HCT116 (cell line): ENCODE results near the gene PARP14.

ENCODE experiments used
- JUND ChIP-seq: IDR thresholded peaks from 2 replicates; pipeline ENCODE4 v1.6.1; 2012
- POLR2A ChIP-seq: IDR thresholded peaks from 2 replicates; pipeline ENCODE4 v1.7.0; 2011; ENCODE audit warnings: borderline replicate concordance; ENCODE audit not compliant: insufficient read depth, insufficient read length; ENCODE audit errors: extremely low read depth
- YY1 ChIP-seq: IDR thresholded peaks from 2 replicates; pipeline ENCODE4 v1.6.1; 2011; ENCODE audit warnings: low read length, low read depth, moderate library complexity, mild to moderate bottlenecking; ENCODE audit not compliant: insufficient replicate concordance; ENCODE audit errors: extremely low read depth
- TF ChIP-seq, protein P1 (sequence below), 3 experiments: fragments of 200-600 bp in 1 of 3; sonication (generic) in 1 of 3; IDR thresholded peaks in 2 of 3; conservative IDR thresholded peaks in 1 of 3; 2 replicates each; pipeline ENCODE4 v1.5.1; 2012 to 2017; ENCODE audit warnings: low read depth in 2 of 3, low read length in 2 of 3, antibody characterized with exemption in 1 of 3, borderline replicate concordance in 1 of 3, control low read depth in 1 of 3, mild to moderate bottlenecking in 1 of 3, mixed read lengths in 1 of 3, mixed run types in 1 of 3, moderate library complexity in 1 of 3; ENCODE audit not compliant: insufficient read depth in 1 of 3

DNA sequence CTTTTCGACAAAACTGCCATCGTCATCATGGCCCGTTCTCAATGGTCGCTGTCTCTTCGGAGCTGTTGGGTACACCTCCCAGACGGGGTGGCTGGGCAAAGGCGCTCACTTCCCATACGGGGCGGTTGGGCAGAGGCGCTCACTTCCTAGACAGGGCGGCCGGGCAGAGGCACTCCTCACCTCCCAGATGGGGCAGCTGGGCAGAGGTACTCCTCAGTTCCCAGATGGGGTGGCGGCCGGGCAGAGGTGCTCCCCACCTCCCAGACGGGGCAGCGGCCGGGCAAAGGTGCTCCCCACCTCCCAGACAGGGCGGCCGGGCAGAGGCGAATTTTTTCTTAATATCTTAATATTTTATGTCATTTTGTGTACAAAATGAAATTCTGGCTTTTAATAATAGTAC, 44.5 kb downstream of the PARP14 start:
- no peak for TF ChIP-seq YY1
- TF ChIP-seq, protein P1, sequence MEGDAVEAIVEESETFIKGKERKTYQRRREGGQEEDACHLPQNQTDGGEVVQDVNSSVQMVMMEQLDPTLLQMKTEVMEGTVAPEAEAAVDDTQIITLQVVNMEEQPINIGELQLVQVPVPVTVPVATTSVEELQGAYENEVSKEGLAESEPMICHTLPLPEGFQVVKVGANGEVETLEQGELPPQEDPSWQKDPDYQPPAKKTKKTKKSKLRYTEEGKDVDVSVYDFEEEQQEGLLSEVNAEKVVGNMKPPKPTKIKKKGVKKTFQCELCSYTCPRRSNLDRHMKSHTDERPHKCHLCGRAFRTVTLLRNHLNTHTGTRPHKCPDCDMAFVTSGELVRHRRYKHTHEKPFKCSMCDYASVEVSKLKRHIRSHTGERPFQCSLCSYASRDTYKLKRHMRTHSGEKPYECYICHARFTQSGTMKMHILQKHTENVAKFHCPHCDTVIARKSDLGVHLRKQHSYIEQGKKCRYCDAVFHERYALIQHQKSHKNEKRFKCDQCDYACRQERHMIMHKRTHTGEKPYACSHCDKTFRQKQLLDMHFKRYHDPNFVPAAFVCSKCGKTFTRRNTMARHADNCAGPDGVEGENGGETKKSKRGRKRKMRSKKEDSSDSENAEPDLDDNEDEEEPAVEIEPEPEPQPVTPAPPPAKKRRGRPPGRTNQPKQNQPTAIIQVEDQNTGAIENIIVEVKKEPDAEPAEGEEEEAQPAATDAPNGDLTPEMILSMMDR (IDR thresholded peaks at IDR 0.05 in 2 of 3, conservative IDR thresholded peaks at IDR 0.05 in 1 of 3; ENCODE audit: borderline replicate concordance in 1 of 3, insufficient read depth in 1 of 3, low read depth in 2 of 3, low read length in 2 of 3): no peak
- no peak for TF ChIP-seq POLR2A
- no peak for TF ChIP-seq JUND
